Neural progenitor cell (in vitro differentiated cells): ENCODE measurements around the gene RIMS1. TPM values are rescaled to one million over a fixed set of nuclear protein-coding genes. Genes with fewer than 3 reads are reported as not detected.

ENCODE experiments used
- DNase-seq: peaks from one replicate; pipeline ENCODE4 v3.0.0-alpha.2; 2016; ENCODE audit warnings: low spot score
- H2AFZ ChIP-seq: fragments of 200-600 bp; sonication (generic); replicated peaks from 2 replicates; pipeline ENCODE4 v1.6.1; 2016; ENCODE audit warnings: antibody characterized with exemption
- H3F3A ChIP-seq: fragments of 200-600 bp; sonication (generic); 2 replicates; pipeline ENCODE4 v1.6.1; 2016; ENCODE audit warnings: antibody characterized with exemption, low read depth
- H3K27ac ChIP-seq: fragments of 200-600 bp; sonication (generic); 2 replicates; pipeline ENCODE4 v1.5.1; 2016; ENCODE audit warnings: mild to moderate bottlenecking
- H3K27me3 ChIP-seq: fragments of 200-600 bp; sonication (generic); 2 replicates; pipeline ENCODE4 v1.6.1; 2016; ENCODE audit warnings: mild to moderate bottlenecking, moderate library complexity
- H3K36me3 ChIP-seq: fragments of 200-600 bp; sonication (generic); 2 replicates; pipeline ENCODE4 v1.5.1; 2016
- H3K4me1 ChIP-seq: fragments of 200-600 bp; sonication (generic); 2 replicates; pipeline ENCODE4 v1.6.1; 2016; ENCODE audit warnings: mixed run types
- H3K4me2 ChIP-seq: fragments of 200-600 bp; sonication (generic); 2 replicates; pipeline ENCODE4 v1.6.1; 2016
- H3K4me3 ChIP-seq: fragments of 200-600 bp; sonication (generic); 2 replicates; pipeline ENCODE4 v1.5.1; 2016
- H3K79me2 ChIP-seq: fragments of 200-600 bp; sonication (generic); 2 replicates; pipeline ENCODE4 v1.6.1; 2016; ENCODE audit warnings: low read depth
- H3K9ac ChIP-seq: fragments of 200-600 bp; sonication (generic); 2 replicates; pipeline ENCODE4 v1.6.1; 2016
- H3K9me3 ChIP-seq: fragments of 200-600 bp; sonication (generic); 2 replicates; pipeline ENCODE4 v1.5.1; 2016; ENCODE audit warnings: low read depth
- H4K20me1 ChIP-seq: fragments of 200-600 bp; sonication (generic); 2 replicates; pipeline ENCODE4 v1.6.1; 2016; ENCODE audit warnings: low read depth
- H3K27ac Mint-ChIP-seq: 3 replicates; pipeline ENCODE4 v1.8.0; 2021; ENCODE audit warnings: mixed read lengths
- H3K27me3 Mint-ChIP-seq: 2 replicates; pipeline ENCODE4 v1.8.0; 2022; ENCODE audit warnings: low read depth, mild to moderate bottlenecking, inconsistent platforms, moderate library complexity, mixed read lengths; ENCODE audit not compliant: insufficient read depth
- H3K36me3 Mint-ChIP-seq: 3 replicates; pipeline ENCODE4 v1.8.0; 2021; ENCODE audit warnings: mixed read lengths
- H3K4me1 Mint-ChIP-seq: 3 replicates; pipeline ENCODE4 v1.8.0; 2021; ENCODE audit warnings: mixed read lengths
- H3K4me3 Mint-ChIP-seq: 3 replicates; pipeline ENCODE4 v1.8.0; 2021; ENCODE audit warnings: mild to moderate bottlenecking, moderate library complexity, mixed read lengths
- H3K9me3 Mint-ChIP-seq: 3 replicates; pipeline ENCODE4 v1.8.0; 2020; ENCODE audit warnings: mixed read lengths
- CTCF ChIP-seq: fragments of 200-600 bp; sonication (generic); IDR thresholded peaks from 2 replicates; pipeline ENCODE4 v1.5.1; 2017; ENCODE audit warnings: antibody characterized with exemption, mild to moderate bottlenecking
- EZH2 ChIP-seq: fragments of 200-600 bp; sonication (generic); IDR thresholded peaks from 2 replicates; pipeline ENCODE4 v1.6.1; 2017; ENCODE audit warnings: antibody characterized with exemption, mild to moderate bottlenecking, moderate library complexity
- EZH2phosphoT487 ChIP-seq: fragments of 200-600 bp; sonication (generic); IDR thresholded peaks from 2 replicates; pipeline ENCODE4 v1.6.1; 2017; ENCODE audit warnings: antibody characterized with exemption
- total RNA-seq: library from RNA; depleted of rRNA; stranded (reverse); fragments of >200 nt; gene quantifications from 2 replicates; pipeline ENCODE4 v1.2.3, GENCODE V29; 2015; ENCODE audit warnings: low replicate concordance

Gene RIMS1
- total RNA-seq, 1 donor from 2014 or later: 2.5 TPM

- Histone ChIP-seq H3K79me2 (no peaks in the 10 kb centered on the region), H3K9me3 (no peaks in the 10 kb centered on the region), H3K4me3 (no peak overlapping the region), H3K9ac (no peak overlapping the region), H3K4me1 (peaks cover 2% of the 10 kb centered on the region), H3K27ac (no peak overlapping the region), H3K36me3 (no peaks in the 10 kb centered on the region), H3F3A (peaks cover 4% of the 10 kb centered on the region), H2AFZ (no peak overlapping the region), H4K20me1 (peaks cover 7% of the 10 kb centered on the region), H3K27me3 (no peaks in the 10 kb centered on the region), H3K4me2 (no peak overlapping the region)
- TF ChIP-seq CTCF (no peak), EZH2 (no peak), EZH2phosphoT487 (no peak)
- H3K36me3 Mint-ChIP-seq: no peaks in the 10 kb centered on the region
- no peak overlapping the region for H3K27ac Mint-ChIP-seq
- DNase-seq: no peak
- peaks cover 4% of the 10 kb centered on the region for H3K4me1 Mint-ChIP-seq
- H3K4me3 Mint-ChIP-seq: no peak overlapping the region
- H3K27me3 Mint-ChIP-seq: peaks cover 4% of the 10 kb centered on the region
- no peaks in the 10 kb centered on the region for H3K9me3 Mint-ChIP-seq
Measured at GRCh38 chr6:71892641-71893040, 6.3 kb downstream of the RIMS1 start.

- Histone ChIP-seq H3F3A (no peaks in the 10 kb centered on the region), H3K36me3 (no peaks in the 10 kb centered on the region), H3K27ac (no peak overlapping the region), H3K9me3 (no peaks in the 10 kb centered on the region), H4K20me1 (no peaks in the 10 kb centered on the region), H3K9ac (no peak overlapping the region), H3K4me3 (no peak overlapping the region), H3K4me1 (no peaks in the 10 kb centered on the region), H2AFZ (no peak overlapping the region), H3K27me3 (no peaks in the 10 kb centered on the region), H3K79me2 (no peaks in the 10 kb centered on the region), H3K4me2 (no peak overlapping the region)
- Mint-ChIP-seq H3K27ac (no peak overlapping the region), H3K27me3 (no peaks in the 10 kb centered on the region), H3K9me3 (no peaks in the 10 kb centered on the region), H3K36me3 (no peaks in the 10 kb centered on the region), H3K4me3 (no peak overlapping the region), H3K4me1 (no peaks in the 10 kb centered on the region)
- no peak for TF ChIP-seq CTCF
- no peak for TF ChIP-seq EZH2
- no peak for TF ChIP-seq EZH2phosphoT487
- no peak for DNase-seq
Measured at GRCh38 chr6:71900642-71901041, 14.3 kb downstream of the RIMS1 start.

- no peak overlapping the region for H3K4me3 ChIP-seq
- H3K9me3 ChIP-seq: no peaks in the 10 kb centered on the region
- H3K4me1 Mint-ChIP-seq: no peaks in the 10 kb centered on the region
Measured at GRCh38 chr6:71902261-71902660, 15.9 kb downstream of the RIMS1 start.

More at GRCh38 chr6:71902261-71902660, 15.9 kb downstream of the RIMS1 start:
- no peak for DNase-seq
- H3K27ac ChIP-seq: no peak overlapping the region
- Mint-ChIP-seq H3K27ac (no peak overlapping the region), H3K4me3 (no peak overlapping the region), H3K9me3 (no peaks in the 10 kb centered on the region), H3K36me3 (no peaks in the 10 kb centered on the region), H3K27me3 (no peaks in the 10 kb centered on the region)
- no peak overlapping the region for H3K9ac ChIP-seq
- TF ChIP-seq CTCF: no peak
- TF ChIP-seq EZH2: no peak
- TF ChIP-seq EZH2phosphoT487: no peak
- no peaks in the 10 kb centered on the region for H3F3A ChIP-seq
- H3K4me2 ChIP-seq: no peak overlapping the region
- no peak overlapping the region for H2AFZ ChIP-seq
- no peaks in the 10 kb centered on the region for H4K20me1 ChIP-seq
- no peaks in the 10 kb centered on the region for H3K27me3 ChIP-seq
- no peaks in the 10 kb centered on the region for H3K36me3 ChIP-seq
- no peaks in the 10 kb centered on the region for H3K79me2 ChIP-seq
- H3K4me1 ChIP-seq: no peaks in the 10 kb centered on the region
